SK-N-SH treated with all-trans-retinoic acid at 6 μM for 48 hours (cell line): ENCODE results near the gene FAAP100.

ENCODE experiments used
- ARNTL ChIP-seq: fragments of 450-650 bp; formaldehyde crosslinking; IDR thresholded peaks from 2 replicates; pipeline ENCODE4 v1.5.0; 2020; ENCODE audit warnings: low read depth, mild to moderate bottlenecking, moderate library complexity, borderline replicate concordance
- GLIS3 ChIP-seq: fragments of 250-450 bp; sonication (Bioruptor Pico); IDR thresholded peaks from 2 replicates; pipeline ENCODE4 v1.5.0; 2020; ENCODE audit warnings: mild to moderate bottlenecking, moderate library complexity
- PPARA ChIP-seq: fragments of 250-450 bp; sonication (Bioruptor Pico); IDR thresholded peaks from 2 replicates; pipeline ENCODE4 v1.5.0; 2020; ENCODE audit warnings: mild to moderate bottlenecking, borderline replicate concordance
- ZC3H10 ChIP-seq: fragments of 250-450 bp; sonication (Bioruptor Pico); IDR thresholded peaks from 2 replicates; pipeline ENCODE4 v1.5.1; 2021; ENCODE audit warnings: mild to moderate bottlenecking, moderate library complexity
- TF ChIP-seq, protein P1 (sequence below): fragments of 250-450 bp; sonication (Bioruptor Pico); IDR thresholded peaks from 2 replicates; pipeline ENCODE4 v1.8.0; 2020; ENCODE audit warnings: mild to moderate bottlenecking, moderate library complexity, borderline replicate concordance

- TF ChIP-seq PPARA (CRISPR knock-in tag) (no peak), ARNTL (CRISPR knock-in tag) (no peak), GLIS3 (CRISPR knock-in tag) (no peak), ZC3H10 (CRISPR knock-in tag) (no peak)
- TF ChIP-seq, protein P1, sequence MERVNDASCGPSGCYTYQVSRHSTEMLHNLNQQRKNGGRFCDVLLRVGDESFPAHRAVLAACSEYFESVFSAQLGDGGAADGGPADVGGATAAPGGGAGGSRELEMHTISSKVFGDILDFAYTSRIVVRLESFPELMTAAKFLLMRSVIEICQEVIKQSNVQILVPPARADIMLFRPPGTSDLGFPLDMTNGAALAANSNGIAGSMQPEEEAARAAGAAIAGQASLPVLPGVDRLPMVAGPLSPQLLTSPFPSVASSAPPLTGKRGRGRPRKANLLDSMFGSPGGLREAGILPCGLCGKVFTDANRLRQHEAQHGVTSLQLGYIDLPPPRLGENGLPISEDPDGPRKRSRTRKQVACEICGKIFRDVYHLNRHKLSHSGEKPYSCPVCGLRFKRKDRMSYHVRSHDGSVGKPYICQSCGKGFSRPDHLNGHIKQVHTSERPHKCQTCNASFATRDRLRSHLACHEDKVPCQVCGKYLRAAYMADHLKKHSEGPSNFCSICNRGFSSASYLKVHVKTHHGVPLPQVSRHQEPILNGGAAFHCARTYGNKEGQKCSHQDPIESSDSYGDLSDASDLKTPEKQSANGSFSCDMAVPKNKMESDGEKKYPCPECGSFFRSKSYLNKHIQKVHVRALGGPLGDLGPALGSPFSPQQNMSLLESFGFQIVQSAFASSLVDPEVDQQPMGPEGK (CRISPR knock-in tag) = no peak
Observed at GRCh38 chr17:81491761-81492160, 60.4 kb downstream of the FAAP100 start.
